SK-N-SH (cell line): ENCODE measurements around the gene SYNM. TPM values are rescaled to one million over a fixed set of nuclear protein-coding genes. Genes with fewer than 3 reads are reported as not detected.

Experiments
- CTCF ChIA-PET: fragments of 300-600, 350-600 bp; formaldehyde crosslinking; extraction: SDS; loops from one replicate; lab custom pipeline; 2021; lab: Yijun Ruan, JAX
- POLR2A ChIA-PET: fragments of 350-600 bp; sonication (Branson Sonifier 250); formaldehyde crosslinking; extraction: SDS; loops from one replicate; lab custom pipeline; 2020; ENCODE audit warnings: antibody characterized with exemption, inconsistent platforms; lab: Yijun Ruan, JAX
- DNase-seq: peaks from one replicate; pipeline ENCODE4 v3.0.0; 2012
- H2AFZ ChIP-seq: fragments of 200-600 bp; sonication (generic); 2 replicates; pipeline ENCODE4 v1.8.1; 2016; ENCODE audit warnings: antibody characterized with exemption, mild to moderate bottlenecking, low read depth
- H3F3A ChIP-seq: fragments of 200-600 bp; sonication (generic); replicated peaks from 2 replicates; pipeline ENCODE3; 2016; ENCODE audit warnings: antibody characterized with exemption, mild to moderate bottlenecking; ENCODE audit not compliant: insufficient read depth
- H3K27ac ChIP-seq, 2 experiments: fragments of 200-500 bp in 1 of 2; fragments of 200-600 bp in 1 of 2; sonication (Bioruptor generic) in 1 of 2; sonication (generic), shearing (Covaris generic) in 1 of 2; 2 replicates each; pipeline versions ENCODE4 v1.5.1 to v1.6.1; 2014 to 2016; ENCODE audit warnings: low read depth in 2 of 2, inconsistent platforms in 1 of 2, low read length in 1 of 2, mild to moderate bottlenecking in 1 of 2, mixed read lengths in 1 of 2
- H3K27me3 ChIP-seq: fragments of 200-600 bp; sonication (generic), shearing (Covaris generic); 2 replicates; pipeline ENCODE4 v1.6.1; 2016; ENCODE audit warnings: mixed run types; ENCODE audit not compliant: insufficient read depth
- H3K36me3 ChIP-seq, 2 experiments: fragments of 200-500 bp in 1 of 2; fragments of 200-600 bp in 1 of 2; sonication (Bioruptor generic) in 1 of 2; sonication (generic) in 1 of 2; replicated peaks in 1 of 2; 2 replicates each; pipeline versions ENCODE3 to v1.5.1; 2014 to 2016; ENCODE audit warnings: low read length in 1 of 2, mild to moderate bottlenecking in 1 of 2; ENCODE audit not compliant: insufficient read depth in 2 of 2, control insufficient read depth in 1 of 2
- H3K4me1 ChIP-seq, 2 experiments: fragments of 200-500 bp in 1 of 2; fragments of 200-600 bp in 1 of 2; sonication (Bioruptor generic) in 1 of 2; sonication (generic), shearing (Covaris generic) in 1 of 2; 2 replicates each; pipeline versions ENCODE4 v1.5.1 to v1.6.1; 2014 to 2016; ENCODE audit warnings: low read depth in 1 of 2, low read length in 1 of 2, mixed run types in 1 of 2; ENCODE audit not compliant: insufficient read depth in 2 of 2, control insufficient read depth in 1 of 2
- H3K4me2 ChIP-seq: fragments of 200-600 bp; sonication (generic), shearing (Covaris generic); 2 replicates; pipeline ENCODE4 v1.6.1; 2017; ENCODE audit warnings: mixed run types
- H3K4me3 ChIP-seq, 2 experiments: fragments of 200-500 bp in 1 of 2; fragments of 200-600 bp in 1 of 2; sonication (Bioruptor generic) in 1 of 2; sonication (generic), shearing (Covaris generic) in 1 of 2; 2 replicates each; pipeline versions ENCODE4 v1.5.1 to v1.8.1; 2014 to 2016; ENCODE audit warnings: low read depth in 2 of 2, inconsistent platforms in 1 of 2, low read length in 1 of 2, mild to moderate bottlenecking in 1 of 2, mixed read lengths in 1 of 2, moderate library complexity in 1 of 2
- H3K79me2 ChIP-seq: fragments of 200-600 bp; sonication (generic); 2 replicates; pipeline ENCODE4 v1.8.1; 2017; ENCODE audit warnings: mild to moderate bottlenecking; ENCODE audit not compliant: insufficient read depth
- H3K9ac ChIP-seq: fragments of 200-600 bp; sonication (generic); 2 replicates; pipeline ENCODE4 v1.6.1; 2017; ENCODE audit warnings: mixed run types
- H3K9me2 ChIP-seq: fragments of 200-600 bp; sonication (generic); 2 replicates; pipeline ENCODE4 v1.6.1; 2017; ENCODE audit warnings: mixed run types
- H3K9me3 ChIP-seq: fragments of 200-600 bp; sonication (generic); 2 replicates; pipeline ENCODE4 v1.6.1; 2017; ENCODE audit warnings: mixed run types, mild to moderate bottlenecking, moderate library complexity
- H4K20me1 ChIP-seq: fragments of 200-600 bp; sonication (generic); 2 replicates; pipeline ENCODE4 v1.6.1; 2017; ENCODE audit warnings: mild to moderate bottlenecking, mixed run types; ENCODE audit not compliant: insufficient read depth
- CHD2 ChIP-seq: fragments of 150-350 bp; IDR thresholded peaks from 2 replicates; pipeline ENCODE4 v1.6.1; 2018; ENCODE audit warnings: low read length; ENCODE audit not compliant: partially characterized antibody
- ELF1 ChIP-seq: IDR thresholded peaks from 2 replicates; pipeline ENCODE4 v1.4.0; 2012
- FOSL2 ChIP-seq: IDR thresholded peaks from 2 replicates; pipeline ENCODE4 v1.4.0; 2012; ENCODE audit warnings: low read depth, mild to moderate bottlenecking, moderate library complexity, borderline replicate concordance
- FOXJ3 ChIP-seq: sonication (generic); formaldehyde crosslinking; IDR thresholded peaks from 2 replicates; pipeline ENCODE4 v1.5.1; 2020; ENCODE audit warnings: mild to moderate bottlenecking, missing genetic modification reagents
- GATA2 ChIP-seq: sonication (generic); formaldehyde crosslinking; IDR thresholded peaks from 2 replicates; pipeline ENCODE4 v1.5.0; 2020; ENCODE audit warnings: mild to moderate bottlenecking, missing genetic modification reagents
- IRF3 ChIP-seq: fragments of 150-350 bp; IDR thresholded peaks from 2 replicates; pipeline ENCODE4 v1.6.1; 2016; ENCODE audit warnings: mild to moderate bottlenecking, low read depth, low read length
- MEF2A ChIP-seq: IDR thresholded peaks from 2 replicates; pipeline ENCODE4 v1.4.0; 2012; ENCODE audit warnings: low read depth, borderline replicate concordance
- NFIC ChIP-seq: IDR thresholded peaks from 2 replicates; pipeline ENCODE4 v1.4.0; 2012; ENCODE audit warnings: borderline replicate concordance
- PBX3 ChIP-seq: IDR thresholded peaks from 2 replicates; pipeline ENCODE4; 2012
- RCOR1 ChIP-seq: fragments of 150-350 bp; IDR thresholded peaks from 2 replicates; pipeline ENCODE4 v1.6.1; 2017; ENCODE audit warnings: antibody characterized with exemption, low read length
- SIN3A ChIP-seq: IDR thresholded peaks from 2 replicates; pipeline ENCODE4 v1.6.1; 2012; ENCODE audit warnings: low read depth, mild to moderate bottlenecking, low read length, moderate library complexity, borderline replicate concordance
- SMC3 ChIP-seq: IDR thresholded peaks from 2 replicates; pipeline ENCODE4 v1.6.1; 2012; ENCODE audit warnings: low read depth, low read length, improper control_type of control experiment
- TCF12 ChIP-seq: IDR thresholded peaks from 2 replicates; pipeline ENCODE4 v1.4.0; 2012
- USF2 ChIP-seq: fragments of 150-350 bp; IDR thresholded peaks from 2 replicates; pipeline ENCODE4 v1.6.1; 2017; ENCODE audit warnings: antibody characterized with exemption, low read length, low read depth, borderline replicate concordance
- YY1 ChIP-seq: IDR thresholded peaks from 2 replicates; pipeline ENCODE4 v1.4.0; 2012; ENCODE audit warnings: low read depth, mild to moderate bottlenecking
- WGBS: methylation state at CpG from one replicate; pipeline ENCODE4 v1.1.6; 2017; ENCODE audit warnings: low lambda C conversion rate; 5-methylcytosine and 5-hydroxymethylcytosine counted together
- polyA plus RNA-seq, 3 experiments: library from polyadenylated mRNA; depleted of rRNA; stranded (reverse); fragments of >200 nt; gene quantifications; 2 replicates each; pipeline ENCODE4 v1.2.3, GENCODE V29; 2012

Gene SYNM
- polyA plus RNA-seq, 1 of the 3 experiments (the other 2 are of a cell fraction), result 5.0 TPM

GRCh38 chr15:99087405-99087943, 17.4 kb upstream of the SYNM start (continued):
- no peak for TF ChIP-seq IRF3
- TF ChIP-seq MEF2A, result no peak
- TF ChIP-seq NFIC, result no peak
- no peak for TF ChIP-seq RCOR1
- no peak for TF ChIP-seq CHD2
- no peak for TF ChIP-seq SMC3
- TF ChIP-seq TCF12, result no peak
- TF ChIP-seq USF2, result no peak
- TF ChIP-seq FOXJ3 (CRISPR knock-in tag), result no peak
- no peak for TF ChIP-seq YY1
- TF ChIP-seq SIN3A, result no peak
- TF ChIP-seq, all 33 proteins: peak for 0

- POLR2A ChIA-PET, result no interaction called here
- no peak for DNase-seq
Observed at GRCh38 chr15:99090011-99090699, 14.7 kb upstream of the SYNM start.

More at GRCh38 chr15:99090011-99090699, 14.7 kb upstream of the SYNM start:
- Histone ChIP-seq H3K4me3 (no peak overlapping the region), H3K4me1 (no peaks in the 10 kb centered on the region), H3K27ac (no peak overlapping the region), H4K20me1 (no peaks in the 10 kb centered on the region), H3K27me3 (no peaks in the 10 kb centered on the region), H3K9me3 (no peaks in the 10 kb centered on the region), H3F3A (peaks cover 4% of the 10 kb centered on the region), H3K9ac (no peak overlapping the region), H3K4me2 (no peak overlapping the region), H3K36me3 (no peaks in the 10 kb centered on the region)
- TF ChIP-seq ELF1, result no peak
- TF ChIP-seq PBX3, result no peak
- TF ChIP-seq IRF3, result no peak
- TF ChIP-seq YY1, result no peak
- no peak for TF ChIP-seq FOSL2
- no peak for TF ChIP-seq GATA2 (CRISPR knock-in tag)
- TF ChIP-seq, all 33 proteins: peak for 0
- Histone ChIP-seq H3K79me2 (no peaks in the 10 kb centered on the region), H3K9me2 (no peaks in the 10 kb centered on the region), H2AFZ (no peak overlapping the region)
- CTCF ChIA-PET, result interaction anchor here (0.7 to 3.9 kb wide), 6 partner anchors 11 to 647 kb away, joined by 3 to 19 read pairs (median 4); partner anchors contain the start of gene SYNM
- 66% methylated on average over 3 of the region's 3 CpGs for WGBS
